IPS-NIHi7 (cell line): ENCODE data around the gene FGF12.
A peak's percentile ranks its signal among the peaks of the same experiment; 100 is the strongest.

Source experiments
- DNase-seq: peaks from one replicate; pipeline ENCODE4 v3.0.0; 2012; ENCODE audit warnings: mixed read lengths; ENCODE audit errors: extremely low spot score

The FGF12 gene

GRCh38 chr3:192122832-192123594 lies 604.3 kb downstream of the FGF12 start:
- no peak for DNase-seq

GRCh38 chr3:192121923-192122322 lies 605.4 kb downstream of the FGF12 start:
- DNase-seq = no peak

- no peak for DNase-seq
Measured at GRCh38 chr3:192108820-192109219, 618.5 kb downstream of the FGF12 start.

- DNase-seq = no peak
Measured at GRCh38 chr3:192106543-192106942, 620.8 kb downstream of the FGF12 start.

- DNase-seq = no peak
Measured at GRCh38 chr3:192092388-192093005, 634.8 kb downstream of the FGF12 start.

- DNase-seq = no peak
Measured at GRCh38 chr3:192091831-192092230, 635.5 kb downstream of the FGF12 start.

GRCh38 chr3:192090586-192090985 lies 636.8 kb downstream of the FGF12 start:
- peak; percentile 18 for DNase-seq
